Caco-2 (cell line): Measurements from ENCODE around the gene SLC5A6. TPM values are rescaled to one million over a fixed set of nuclear protein-coding genes. Genes with fewer than 3 reads are reported as not detected.
A peak's percentile ranks its signal among the peaks of the same experiment; 100 is the strongest.

Experiments used
- BruUV-seq: library from RNA; stranded (reverse); fragments of 400-500 nt; replicated peaks from 2 replicates; lab custom pipeline; 2021; lab: Mats Ljungman, UMichigan
- CTCF ChIA-PET: fragments of 300-600 bp; sonication (Branson Sonifier 250); formaldehyde crosslinking; loops from one replicate; lab custom pipeline; 2022; ENCODE audit warnings: antibody characterized with exemption; lab: Charles Lee
- POLR2A ChIA-PET: fragments of 300-600 bp; sonication (Branson Sonifier 250); formaldehyde crosslinking; loops from one replicate; lab custom pipeline; 2022; ENCODE audit warnings: antibody characterized with exemption; lab: Charles Lee
- DNase-seq, 2 experiments: peaks; one replicate each; pipeline versions ENCODE4 v3.0.0 to v3.0.0-alpha.2; 2020 to 2022
- H3K27me3 ChIP-seq: replicated peaks from 2 replicates; pipeline ENCODE4 v1.6.0; 2011; ENCODE audit warnings: low read length; ENCODE audit not compliant: control insufficient read depth, insufficient read depth
- H3K36me3 ChIP-seq: 2 replicates; pipeline ENCODE4 v1.5.1; 2011; ENCODE audit warnings: low read length; ENCODE audit not compliant: control insufficient read depth, insufficient read depth
- H3K4me1 ChIP-seq: fragments of 250-450 bp; sonication (Bioruptor Pico); 2 replicates; pipeline ENCODE4 v1.5.1; 2020; ENCODE audit warnings: mild to moderate bottlenecking
- H3K4me3 ChIP-seq: 2 replicates; pipeline ENCODE4 v1.5.1; 2011; ENCODE audit warnings: low read depth, mild to moderate bottlenecking, control low read depth, low read length
- H3K9me3 ChIP-seq: fragments of 250-450 bp; sonication (Bioruptor Pico); 2 replicates; pipeline ENCODE4 v1.5.1; 2020; ENCODE audit warnings: mild to moderate bottlenecking, moderate library complexity
- H3K27ac Mint-ChIP-seq: one replicate; pipeline ENCODE4 v1.8.0; 2022; ENCODE audit warnings: mixed read lengths; ENCODE audit not compliant: unreplicated experiment
- H3K27me3 Mint-ChIP-seq: one replicate; pipeline ENCODE4 v1.8.0; 2022; ENCODE audit warnings: mixed read lengths; ENCODE audit not compliant: insufficient read depth, unreplicated experiment
- H3K36me3 Mint-ChIP-seq: one replicate; pipeline ENCODE4 v1.8.0; 2022; ENCODE audit warnings: mild to moderate bottlenecking, mixed read lengths; ENCODE audit not compliant: insufficient read depth, unreplicated experiment
- H3K4me1 Mint-ChIP-seq: one replicate; pipeline ENCODE4 v1.8.0; 2022; ENCODE audit warnings: low read depth, mixed read lengths; ENCODE audit not compliant: unreplicated experiment
- H3K4me3 Mint-ChIP-seq: one replicate; pipeline ENCODE4 v1.8.0; 2022; ENCODE audit warnings: mild to moderate bottlenecking, moderate library complexity, mixed read lengths; ENCODE audit not compliant: unreplicated experiment
- H3K9me3 Mint-ChIP-seq: one replicate; pipeline ENCODE4 v1.8.0; 2022; ENCODE audit warnings: mixed read lengths; ENCODE audit not compliant: unreplicated experiment
- intact Hi-C: fragments of 100-400 bp; cut with micrococcal nuclease; formaldehyde crosslinking; loops from one replicate; pipeline ENCODE4 v1.10.0; 2022; ENCODE audit not compliant: unreplicated experiment
- total RNA-seq: library from RNA; stranded (reverse); gene quantifications from 2 replicates; pipeline ENCODE4 v1.2.3, GENCODE V29; 2022
- TF ChIP-seq, protein P1 (sequence below), 2 experiments: fragments of 200-600 bp in 1 of 2; IDR thresholded peaks; 1 replicate in 1 of 2; 2 replicates in 1 of 2; pipeline versions ENCODE4 v1.5.1 to v1.8.0; 2011 to 2022; ENCODE audit warnings: antibody characterized with exemption in 1 of 2, control low read depth in 1 of 2, inconsistent platforms in 1 of 2, low read depth in 1 of 2, low read length in 1 of 2, mild to moderate bottlenecking in 1 of 2, moderate library complexity in 1 of 2; ENCODE audit not compliant: insufficient read depth in 1 of 2, severe bottlenecking in 1 of 2, unreplicated experiment in 1 of 2

SLC5A6 gene
- total RNA-seq, 1 experiment from 2014 or later, result 98.2 TPM

DNA sequence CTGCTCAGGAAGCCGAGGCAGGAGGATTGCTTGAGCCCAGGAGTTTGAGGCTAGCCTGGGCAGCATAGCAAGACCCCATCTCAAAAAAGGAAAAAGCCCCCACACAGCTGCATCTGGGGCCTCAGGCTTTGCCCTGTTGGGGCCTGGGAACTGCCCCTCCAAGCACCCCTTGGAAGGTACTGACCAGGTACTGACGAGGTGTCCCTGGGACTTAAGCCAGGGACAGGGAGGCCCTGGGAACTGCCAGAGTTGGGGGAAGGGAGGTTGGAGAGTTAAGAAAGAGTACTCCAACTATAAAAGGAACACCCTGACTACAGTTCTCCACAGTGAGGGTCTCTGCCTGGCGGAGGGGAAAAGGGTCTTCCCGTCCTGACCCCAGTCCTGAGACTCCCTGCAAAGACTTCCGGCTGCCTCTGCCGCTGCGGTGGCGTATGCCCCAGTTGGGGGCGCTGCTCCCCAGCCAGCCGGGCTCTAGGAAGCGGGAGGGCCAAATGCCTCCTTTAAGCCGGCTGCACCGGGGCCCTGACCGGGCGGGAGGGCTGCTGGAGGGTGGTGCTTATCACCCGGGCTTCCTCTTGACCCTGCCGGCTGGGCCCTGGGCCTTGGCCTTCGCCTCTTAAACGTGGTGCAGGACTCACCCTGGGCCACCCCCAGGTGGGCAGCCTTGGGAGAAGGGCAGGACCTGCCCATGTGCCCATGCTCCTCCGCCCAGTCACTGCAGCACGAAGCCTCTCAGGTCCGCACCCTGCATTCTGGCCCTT is 38.0 kb upstream of the SLC5A6 start:
- Histone ChIP-seq H3K4me3 (no peak overlapping the region), H3K4me1 (no peaks in the 10 kb centered on the region), H3K27me3 (no peaks in the 10 kb centered on the region), H3K36me3 (no peaks in the 10 kb centered on the region), H3K9me3 (no peaks in the 10 kb centered on the region)
- no peaks in the 10 kb centered on the region for H3K27me3 Mint-ChIP-seq
- no peaks in the 10 kb centered on the region for H3K9me3 Mint-ChIP-seq
- no TSS peak for BruUV-seq
- ChIA-PET CTCF (interaction anchor here (1.1 to 2.1 kb wide), 2 partner anchors 30 kb away, joined by 6 to 8 read pairs; no protein-coding TSS in a partner anchor), POLR2A (no interaction called here)
- peaks cover 15% of the 10 kb centered on the region for H3K36me3 Mint-ChIP-seq
- H3K4me1 Mint-ChIP-seq, result no peaks in the 10 kb centered on the region
- DNase-seq, result peak in 1 of 2 experiments; percentile 73
- H3K4me3 Mint-ChIP-seq, result no peak overlapping the region
- H3K27ac Mint-ChIP-seq, result no peak overlapping the region
- intact Hi-C loops, result loop anchor here (1.0 kb wide), 2 partner anchors 30 to 53 kb away; no protein-coding TSS in a partner anchor
- TF ChIP-seq, protein P1, sequence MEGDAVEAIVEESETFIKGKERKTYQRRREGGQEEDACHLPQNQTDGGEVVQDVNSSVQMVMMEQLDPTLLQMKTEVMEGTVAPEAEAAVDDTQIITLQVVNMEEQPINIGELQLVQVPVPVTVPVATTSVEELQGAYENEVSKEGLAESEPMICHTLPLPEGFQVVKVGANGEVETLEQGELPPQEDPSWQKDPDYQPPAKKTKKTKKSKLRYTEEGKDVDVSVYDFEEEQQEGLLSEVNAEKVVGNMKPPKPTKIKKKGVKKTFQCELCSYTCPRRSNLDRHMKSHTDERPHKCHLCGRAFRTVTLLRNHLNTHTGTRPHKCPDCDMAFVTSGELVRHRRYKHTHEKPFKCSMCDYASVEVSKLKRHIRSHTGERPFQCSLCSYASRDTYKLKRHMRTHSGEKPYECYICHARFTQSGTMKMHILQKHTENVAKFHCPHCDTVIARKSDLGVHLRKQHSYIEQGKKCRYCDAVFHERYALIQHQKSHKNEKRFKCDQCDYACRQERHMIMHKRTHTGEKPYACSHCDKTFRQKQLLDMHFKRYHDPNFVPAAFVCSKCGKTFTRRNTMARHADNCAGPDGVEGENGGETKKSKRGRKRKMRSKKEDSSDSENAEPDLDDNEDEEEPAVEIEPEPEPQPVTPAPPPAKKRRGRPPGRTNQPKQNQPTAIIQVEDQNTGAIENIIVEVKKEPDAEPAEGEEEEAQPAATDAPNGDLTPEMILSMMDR (IDR thresholded peaks at IDR 0.05; ENCODE audit: insufficient read depth in 1 of 2, low read depth in 1 of 2, low read length in 1 of 2, severe bottlenecking in 1 of 2, unreplicated experiment in 1 of 2), result peak; percentile 47 to 78

DNA sequence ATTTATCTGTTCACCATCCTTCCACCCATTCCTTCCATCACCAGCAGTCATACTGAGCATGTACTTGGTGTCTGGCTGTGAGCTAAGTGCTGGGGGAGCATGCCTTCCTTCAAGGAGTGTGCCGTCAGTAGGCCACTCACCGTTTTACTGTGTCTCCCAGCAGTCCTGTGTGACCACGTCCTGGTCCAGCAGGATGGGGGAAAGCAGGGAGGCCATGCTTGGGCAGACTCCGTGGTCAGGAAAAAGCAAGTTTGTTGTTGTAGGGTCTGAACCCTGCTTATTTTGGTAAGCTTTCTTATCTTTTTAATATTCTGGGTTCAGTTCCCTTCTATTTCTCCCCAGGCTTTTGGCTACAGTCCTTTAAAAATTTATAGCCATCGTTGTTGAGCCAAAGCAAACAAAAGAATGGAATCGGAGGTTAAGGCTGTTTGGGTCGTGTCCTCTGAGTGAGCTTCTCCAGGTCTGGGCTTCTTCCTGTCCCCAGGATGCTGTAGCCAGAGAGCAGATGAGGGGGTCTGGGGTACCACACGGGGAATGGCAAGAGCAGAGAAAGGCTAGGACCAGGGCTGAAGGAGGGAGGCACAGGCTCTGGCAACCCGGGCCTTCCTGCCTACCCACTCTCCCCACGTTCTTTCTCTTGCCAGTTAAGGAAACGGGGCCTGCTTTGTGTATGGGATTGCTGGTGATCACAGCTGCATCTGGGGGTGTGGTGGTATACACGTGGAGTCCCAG is 37.3 kb upstream of the SLC5A6 start:
- H3K27me3 Mint-ChIP-seq, result no peaks in the 10 kb centered on the region
- no peak overlapping the region for H3K27ac Mint-ChIP-seq
- BruUV-seq, result no TSS peak
- intact Hi-C loops, result no loop called here
- H3K4me1 Mint-ChIP-seq, result no peaks in the 10 kb centered on the region
- TF ChIP-seq, protein P1 (IDR thresholded peaks at IDR 0.05; ENCODE audit: insufficient read depth in 1 of 2, low read depth in 1 of 2, low read length in 1 of 2, severe bottlenecking in 1 of 2, unreplicated experiment in 1 of 2), result no peak
- peaks cover 15% of the 10 kb centered on the region for H3K36me3 Mint-ChIP-seq
- Histone ChIP-seq H3K36me3 (no peaks in the 10 kb centered on the region), H3K9me3 (no peaks in the 10 kb centered on the region), H3K4me1 (no peaks in the 10 kb centered on the region), H3K27me3 (no peaks in the 10 kb centered on the region), H3K4me3 (no peak overlapping the region)
- H3K9me3 Mint-ChIP-seq, result no peaks in the 10 kb centered on the region
- no peak for DNase-seq
- ChIA-PET POLR2A (no interaction called here), CTCF (interaction anchor here (0.6 to 2.1 kb wide), 4 partner anchors 13 to 71 kb away, joined by 3 to 8 read pairs (median 4); partner anchors contain the start of gene SLC30A3)
- H3K4me3 Mint-ChIP-seq, result no peak overlapping the region

DNA sequence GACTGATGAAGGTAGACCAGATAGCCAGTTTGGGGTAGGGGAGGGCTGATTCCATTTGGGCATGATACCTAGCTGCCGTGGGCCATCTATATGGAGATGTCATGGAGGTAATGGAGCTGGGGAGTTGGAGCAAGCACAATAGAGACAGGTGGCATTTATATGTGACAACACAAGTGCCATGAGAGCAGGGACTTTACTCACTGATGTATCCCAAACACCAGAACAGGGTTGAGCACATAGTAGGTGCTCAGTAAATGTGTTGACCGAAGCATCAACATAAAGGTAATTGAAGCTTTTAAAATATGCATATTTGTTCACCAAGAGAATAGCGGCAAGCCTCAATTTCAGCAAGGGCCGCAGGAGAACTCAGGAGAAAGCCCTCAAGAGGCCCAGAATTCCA is 35.8 kb upstream of the SLC5A6 start:
- TF ChIP-seq, protein P1 (IDR thresholded peaks at IDR 0.05; ENCODE audit: insufficient read depth in 1 of 2, low read depth in 1 of 2, low read length in 1 of 2, severe bottlenecking in 1 of 2, unreplicated experiment in 1 of 2), result no peak
- H3K27ac Mint-ChIP-seq, result no peak overlapping the region
- Histone ChIP-seq H3K27me3 (no peaks in the 10 kb centered on the region), H3K4me3 (no peak overlapping the region), H3K36me3 (no peaks in the 10 kb centered on the region), H3K4me1 (no peaks in the 10 kb centered on the region), H3K9me3 (no peaks in the 10 kb centered on the region)
- peaks cover 25% of the 10 kb centered on the region for H3K36me3 Mint-ChIP-seq
- intact Hi-C loops, result no loop called here
- H3K27me3 Mint-ChIP-seq, result no peaks in the 10 kb centered on the region
- ChIA-PET CTCF (interaction anchor here (1.7 to 2.1 kb wide), 2 partner anchors 15 to 32 kb away, joined by 4 to 8 read pairs; partner anchors contain the start of gene SLC30A3), POLR2A (no interaction called here)
- no peaks in the 10 kb centered on the region for H3K4me1 Mint-ChIP-seq
- DNase-seq, result no peak
- no peaks in the 10 kb centered on the region for H3K9me3 Mint-ChIP-seq
- H3K4me3 Mint-ChIP-seq, result no peak overlapping the region
- no TSS peak for BruUV-seq
